Liver (tissue), 9 donors: ENCODE data around the gene TAF4. TPM values are rescaled to one million over a fixed set of nuclear protein-coding genes. Genes with fewer than 3 reads are reported as not detected.
A peak's percentile ranks its signal among the peaks of the same experiment; 100 is the strongest.

Source experiments
- DNase-seq: peaks from one replicate; pipeline ENCODE4 v3.0.0-alpha.2; 2017; ENCODE audit warnings: low spot score
- H3K27ac ChIP-seq, 2 donors: one replicate each; pipeline ENCODE4 v1.7.0; 2013; ENCODE audit warnings: inconsistent platforms in 2 of 2, low read length in 2 of 2, control low read depth in 1 of 2, low read depth in 1 of 2, mild to moderate bottlenecking in 1 of 2
- H3K27me3 ChIP-seq, 4 donors: one replicate each; pipeline versions ENCODE4 v1.6.1 to v1.7.0; 2013; ENCODE audit warnings: low read length in 3 of 4, inconsistent platforms in 1 of 4, mild to moderate bottlenecking in 1 of 4, moderate library complexity in 1 of 4; ENCODE audit not compliant: control insufficient read depth in 4 of 4, insufficient read depth in 4 of 4
- H3K36me3 ChIP-seq, 4 donors: one replicate each; pipeline versions ENCODE4 v1.6.1 to v1.7.0; 2013; ENCODE audit warnings: low read length in 3 of 4, mild to moderate bottlenecking in 3 of 4, low read depth in 1 of 4, moderate library complexity in 1 of 4; ENCODE audit not compliant: control insufficient read depth in 4 of 4, insufficient read depth in 3 of 4
- H3K4me1 ChIP-seq, 4 donors: one replicate each; pipeline versions ENCODE4 v1.6.1 to v1.7.0; 2013; ENCODE audit warnings: low read length in 3 of 4, mild to moderate bottlenecking in 3 of 4, moderate library complexity in 1 of 4; ENCODE audit not compliant: control insufficient read depth in 4 of 4, insufficient read depth in 4 of 4
- H3K4me3 ChIP-seq, 3 donors: one replicate each; pipeline versions ENCODE4 v1.6.1 to v1.7.0; 2013; ENCODE audit warnings: low read length in 3 of 3, control low read depth in 1 of 3, low read depth in 1 of 3, mild to moderate bottlenecking in 1 of 3
- H3K9ac ChIP-seq, 2 donors: one replicate each; pipeline ENCODE4 v1.7.0; 2013; ENCODE audit warnings: low read length in 2 of 2, mild to moderate bottlenecking in 2 of 2, moderate library complexity in 2 of 2, control low read depth in 1 of 2, low read depth in 1 of 2
- H3K9me3 ChIP-seq, 4 donors: one replicate each; pipeline versions ENCODE4 v1.6.1 to v1.7.0; 2013; ENCODE audit warnings: low read length in 3 of 4; ENCODE audit not compliant: control insufficient read depth in 4 of 4
- CTCF ChIP-seq: fragments of 150-350 bp; IDR thresholded peaks from 2 replicates; pipeline ENCODE4 v1.5.1; 2017; ENCODE audit warnings: improper control_type of control experiment, low read depth, low read length; ENCODE audit not compliant: missing input control
- EGR1 ChIP-seq, 2 donors: IDR thresholded peaks; 2 replicates each; pipeline ENCODE4 v1.6.1; 2016 to 2018; ENCODE audit warnings: antibody characterized with exemption in 2 of 2, low read depth in 2 of 2
- HNF4A ChIP-seq, 2 donors: conservative IDR thresholded peaks; 2 replicates each; pipeline ENCODE4 v1.6.1; 2016; ENCODE audit warnings: antibody characterized with exemption in 2 of 2, mild to moderate bottlenecking in 2 of 2
- MAX ChIP-seq: IDR thresholded peaks from 2 replicates; pipeline ENCODE4 v1.6.1; 2016; ENCODE audit warnings: antibody characterized with exemption
- NR2F2 ChIP-seq: IDR thresholded peaks from 2 replicates; pipeline ENCODE4 v1.6.1; 2016; ENCODE audit warnings: antibody characterized with exemption
- RAD21 ChIP-seq, 2 donors: IDR thresholded peaks; 2 replicates each; pipeline ENCODE4 v1.6.1; 2016; ENCODE audit warnings: antibody characterized with exemption in 2 of 2, mild to moderate bottlenecking in 2 of 2
- REST ChIP-seq: IDR thresholded peaks from 2 replicates; pipeline ENCODE4 v1.6.1; 2016; ENCODE audit warnings: antibody characterized with exemption, mild to moderate bottlenecking
- RXRA ChIP-seq, 2 donors: IDR thresholded peaks; 2 replicates each; pipeline ENCODE4 v1.6.1; 2017 to 2018; ENCODE audit warnings: antibody characterized with exemption in 2 of 2, mild to moderate bottlenecking in 1 of 2
- SP1 ChIP-seq: IDR thresholded peaks from 2 replicates; pipeline ENCODE4 v1.6.1; 2018; ENCODE audit warnings: antibody characterized with exemption, mild to moderate bottlenecking
- TAF1 ChIP-seq: conservative IDR thresholded peaks from 2 replicates; pipeline ENCODE4 v1.6.1; 2016; ENCODE audit warnings: antibody characterized with exemption, mild to moderate bottlenecking
- WGBS: extraction: QIAGEN DNeasy Blood & Tissue Kit; methylation state at CpG from one replicate; pipeline ENCODE4 v1.1.7; 2013; 5-methylcytosine and 5-hydroxymethylcytosine counted together
- polyA plus RNA-seq, 2 donors: library from polyadenylated mRNA; stranded (reverse) in 1 of 2; unstranded in 1 of 2; fragments of 200-250 nt in 1 of 2; fragments of >200 nt in 1 of 2; fragmentation: Nextera tagmentation in 1 of 2; extraction: Ambion mirVana in 1 of 2; gene quantifications; one replicate each; pipeline versions ENCODE4 v1.2.1 to v1.2.3, GENCODE V29; 2013 to 2015
- total RNA-seq, 2 donors: library from RNA; depleted of rRNA; stranded (reverse); fragments of >200 nt; gene quantifications; one replicate each; pipeline ENCODE4 v1.2.3, GENCODE V29; 2014
- donor health status: healthy.
- donor health status: healthy.
- donor health status: healthy.
- donor health status: healthy.
- donor health status: healthy.

The TAF4 gene
- total and polyA plus RNA-seq, 4 donors: 2.0 to 11.8 (median 5.6) TPM

GRCh38 chr20:61980647-61981583 lies 84.8 kb downstream of the TAF4 start:
- peak; percentile 55 for DNase-seq
- Histone ChIP-seq H3K9me3 (no peaks in the 10 kb centered on the region), H3K36me3 (peaks cover 6 to 21% (median 10%) of the 10 kb centered on the region in 4 donors), H3K9ac (no peak overlapping the region), H3K27ac (no peak overlapping the region), H3K27me3 (no peaks in the 10 kb centered on the region), H3K4me3 (no peak overlapping the region), H3K4me1 (no peaks in the 10 kb centered on the region)
- TF ChIP-seq RXRA (IDR thresholded peaks at IDR 0.05) (no peak), RAD21 (IDR thresholded peaks at IDR 0.05) (peak; percentile 77 to 86), CTCF (peak; percentile 61), HNF4A (conservative IDR thresholded peaks at IDR 0.05) (peak; percentile 7 to 31), EGR1 (IDR thresholded peaks at IDR 0.05; ENCODE audit: low read depth in 2 of 2) (no peak), REST (no peak)
- WGBS: 81% methylated on average over 22 of the region's 22 CpGs

- no peak overlapping the region for H3K27ac ChIP-seq
- no peaks in the 10 kb centered on the region for H3K4me1 ChIP-seq
- H3K4me3 ChIP-seq: no peak overlapping the region
- H3K36me3 ChIP-seq: peaks cover 7 to 22% (median 10%) of the 10 kb centered on the region in 4 donors
- no peak for DNase-seq
- 97% methylated on average over 65 of the region's 65 CpGs for WGBS
- no peak overlapping the region for H3K9ac ChIP-seq
- H3K9me3 ChIP-seq: no peaks in the 10 kb centered on the region
- H3K27me3 ChIP-seq: no peaks in the 10 kb centered on the region
- no peak for TF ChIP-seq RAD21 (IDR thresholded peaks at IDR 0.05)
- TF ChIP-seq SP1: no peak
- no peak for TF ChIP-seq MAX
- TF ChIP-seq TAF1: no peak
- no peak for TF ChIP-seq NR2F2
- no peak for TF ChIP-seq CTCF
Measured at GRCh38 chr20:61979701-61980635, 85.7 kb downstream of the TAF4 start.
